Adrenal gland (tissue), 12 donors: ENCODE measurements around the gene ADAMTSL3. TPM values are rescaled to one million over a fixed set of nuclear protein-coding genes. Genes with fewer than 3 reads are reported as not detected.

ENCODE experiments used
- DNase-seq, 7 donors: peaks; one replicate each; pipeline ENCODE4 v3.0.0-alpha.2; 2019 to 2020
- H3K27ac ChIP-seq, 5 donors: fragments of 200-600 bp; sonication (generic) in 4 of 5; 1 replicate in 3 of 5; 2 replicates in 2 of 5; pipeline versions ENCODE4 v1.5.1 to v1.8.0; 2016 to 2020; ENCODE audit warnings: mild to moderate bottlenecking in 1 of 5
- H3K27me3 ChIP-seq: fragments of 200-600 bp; 2 replicates; pipeline ENCODE4 v1.8.0; 2021
- H3K36me3 ChIP-seq, 2 donors: fragments of 200-600 bp; replicated peaks in 1 of 2; 1 replicate in 1 of 2; 2 replicates in 1 of 2; pipeline versions ENCODE4 v1.5.1 to v1.8.0; 2018 to 2022
- H3K4me1 ChIP-seq, 2 donors: fragments of 200-600 bp; replicated peaks in 1 of 2; 1 replicate in 1 of 2; 2 replicates in 1 of 2; pipeline versions ENCODE4 v1.5.1 to v1.8.0; 2018 to 2021
- H3K4me3 ChIP-seq, 4 donors: fragments of 200-600 bp; sonication (generic) in 3 of 4; one replicate each; pipeline ENCODE4 v1.5.1; 2016 to 2018
- H3K9me3 ChIP-seq, 3 donors: fragments of 200-600 bp; sonication (generic) in 1 of 3; replicated peaks in 1 of 3; 1 replicate in 2 of 3; 2 replicates in 1 of 3; pipeline versions ENCODE4 v1.5.1 to v1.8.0; 2016 to 2021
- POLR2A ChIP-seq, 2 donors: fragments of 450-650 bp; IDR thresholded peaks; one replicate each; pipeline ENCODE4 v1.6.1; 2017; ENCODE audit warnings: antibody characterized with exemption in 2 of 2, mild to moderate bottlenecking in 2 of 2, moderate library complexity in 1 of 2
- WGBS, 4 donors: extraction: QIAGEN DNeasy Blood & Tissue Kit in 2 of 4; methylation state at CpG; one replicate each; pipeline versions ENCODE4 v1.1.5 to v1.1.7; 2013 to 2017; 5-methylcytosine and 5-hydroxymethylcytosine counted together
- intact Hi-C, 2 donors: fragments of 100-400 bp; cut with DNase I; formaldehyde crosslinking; loops; one replicate each; pipeline versions ENCODE4 v1.14.1 to v1.15.0; 2022 to 2023
- polyA plus RNA-seq, 3 donors: library from polyadenylated mRNA; stranded (reverse); fragments of 200-250 nt in 2 of 3; fragments of 350-450 nt in 1 of 3; fragmentation: Illumina TruSeq in 1 of 3; extraction: RNeasy Lipid Tissue Mini Kit (QIAGEN cat#74804) in 1 of 3; gene quantifications; one replicate each; pipeline ENCODE4 v1.2.3, GENCODE V29; 2013 to 2014
- total RNA-seq, 9 donors: library from RNA; depleted of rRNA in 4 of 9; stranded (reverse); fragments of >200 nt in 4 of 9; fragments of 120-200 nt in 1 of 9; fragmentation: NEBNext Ultra II Directional in 1 of 9; extraction: Animal tissue kit (Norgen Biotek cat#: 25700) in 1 of 9; gene quantifications; one replicate each; pipeline versions ENCODE4 v1.1.0 to v1.2.4, GENCODE V29; 2013 to 2023
- TF ChIP-seq, protein P1 (sequence below), 6 experiments: fragments of 450-650 bp in 4 of 6; fragments of 200-600 bp in 2 of 6; sonication (generic) in 1 of 6; IDR thresholded peaks; 1 replicate in 5 of 6; 2 replicates in 1 of 6; pipeline versions ENCODE4 v1.5.1 to v1.8.0; 2016 to 2021; ENCODE audit warnings: antibody characterized with exemption in 6 of 6, mild to moderate bottlenecking in 2 of 6, moderate library complexity in 1 of 6
- donor health status: healthy with polysubstance abuse.
- donor health status: Bipolar disorder and iron deficiency.
- donor health status: DM: yes; HTN: yes; CAD: no.
- donor health status: DM: no; HTN: no; CAD: no.
- donor health status: DM: no; HTN: no; CAD: no.
- donor health status: DM: yes; HTN: yes; CAD: no.

ADAMTSL3 gene
- total and polyA plus RNA-seq, 12 donors, result 0.98 to 19.7 (median 10.5) TPM

- Histone ChIP-seq H3K4me1 (no peaks in the 10 kb centered on the region), H3K4me3 (no peak overlapping the region), H3K36me3 (no peaks in the 10 kb centered on the region), H3K27ac (no peak overlapping the region), H3K27me3 (no peaks in the 10 kb centered on the region), H3K9me3 (no peaks in the 10 kb centered on the region)
- TF ChIP-seq, protein P1, sequence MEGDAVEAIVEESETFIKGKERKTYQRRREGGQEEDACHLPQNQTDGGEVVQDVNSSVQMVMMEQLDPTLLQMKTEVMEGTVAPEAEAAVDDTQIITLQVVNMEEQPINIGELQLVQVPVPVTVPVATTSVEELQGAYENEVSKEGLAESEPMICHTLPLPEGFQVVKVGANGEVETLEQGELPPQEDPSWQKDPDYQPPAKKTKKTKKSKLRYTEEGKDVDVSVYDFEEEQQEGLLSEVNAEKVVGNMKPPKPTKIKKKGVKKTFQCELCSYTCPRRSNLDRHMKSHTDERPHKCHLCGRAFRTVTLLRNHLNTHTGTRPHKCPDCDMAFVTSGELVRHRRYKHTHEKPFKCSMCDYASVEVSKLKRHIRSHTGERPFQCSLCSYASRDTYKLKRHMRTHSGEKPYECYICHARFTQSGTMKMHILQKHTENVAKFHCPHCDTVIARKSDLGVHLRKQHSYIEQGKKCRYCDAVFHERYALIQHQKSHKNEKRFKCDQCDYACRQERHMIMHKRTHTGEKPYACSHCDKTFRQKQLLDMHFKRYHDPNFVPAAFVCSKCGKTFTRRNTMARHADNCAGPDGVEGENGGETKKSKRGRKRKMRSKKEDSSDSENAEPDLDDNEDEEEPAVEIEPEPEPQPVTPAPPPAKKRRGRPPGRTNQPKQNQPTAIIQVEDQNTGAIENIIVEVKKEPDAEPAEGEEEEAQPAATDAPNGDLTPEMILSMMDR (IDR thresholded peaks at IDR 0.05), result no peak
- TF ChIP-seq POLR2A (IDR thresholded peaks at IDR 0.05), result no peak
- WGBS, 4 donors, result 75 to 88% (median 82%) methylated on average over 4 of the region's 4 CpGs
- DNase-seq, result no peak
- intact Hi-C loops, result no loop called here
Measured at GRCh38 chr15:83892498-83892897, 238.6 kb downstream of the ADAMTSL3 start.

DNA sequence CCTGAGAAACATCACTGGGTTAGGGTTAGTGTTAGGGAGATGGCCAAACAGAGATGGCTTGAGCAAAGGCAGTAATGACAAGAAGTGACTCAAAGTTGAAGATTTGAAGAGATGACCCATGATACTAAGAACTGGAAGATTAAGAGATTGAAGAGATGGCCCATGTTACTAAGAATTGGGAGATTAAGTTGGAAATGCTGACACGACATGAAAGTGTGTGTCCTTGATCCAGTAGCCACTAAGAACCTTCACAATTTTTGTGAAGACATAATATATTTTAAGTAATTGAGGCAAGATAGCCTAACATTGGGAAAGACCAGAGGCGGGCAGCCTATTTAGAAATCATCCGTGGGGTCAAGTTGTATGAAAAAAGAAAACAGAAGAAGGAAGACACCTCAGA, 239.4 kb downstream of the ADAMTSL3 start:
- intact Hi-C loops, result no loop called here
- Histone ChIP-seq H3K9me3 (no peaks in the 10 kb centered on the region), H3K4me1 (no peaks in the 10 kb centered on the region), H3K27ac (no peak overlapping the region), H3K36me3 (no peaks in the 10 kb centered on the region), H3K4me3 (no peak overlapping the region), H3K27me3 (no peaks in the 10 kb centered on the region)
- no peak for DNase-seq
- 61 to 78% (median 69%) methylated on average over 3 of the region's 3 CpGs for WGBS, 4 donors
- TF ChIP-seq, protein P1 (IDR thresholded peaks at IDR 0.05), result no peak
- TF ChIP-seq POLR2A (IDR thresholded peaks at IDR 0.05), result no peak

GRCh38 chr15:83897037-83897436, 243.1 kb downstream of the ADAMTSL3 start:
- no peak for TF ChIP-seq POLR2A (IDR thresholded peaks at IDR 0.05)
- TF ChIP-seq, protein P1 (IDR thresholded peaks at IDR 0.05), result no peak
- WGBS, 4 donors, result 79 to 86% (median 82%) methylated on average over 2 of the region's 2 CpGs
- Histone ChIP-seq H3K9me3 (no peaks in the 10 kb centered on the region), H3K4me3 (no peak overlapping the region), H3K27ac (no peak overlapping the region), H3K36me3 (no peaks in the 10 kb centered on the region), H3K27me3 (no peaks in the 10 kb centered on the region), H3K4me1 (no peaks in the 10 kb centered on the region)
- intact Hi-C loops, result no loop called here
- no peak for DNase-seq

GRCh38 chr15:83898361-83898760, 244.4 kb downstream of the ADAMTSL3 start:
- no peak overlapping the region for H3K27ac ChIP-seq
- WGBS, 4 donors, result 74 to 90% (median 81%) methylated on average over 2 of the region's 2 CpGs
- TF ChIP-seq, protein P1 (IDR thresholded peaks at IDR 0.05), result no peak
- no peak for TF ChIP-seq POLR2A (IDR thresholded peaks at IDR 0.05)

More at GRCh38 chr15:83898361-83898760, 244.4 kb downstream of the ADAMTSL3 start:
- H3K36me3 ChIP-seq, result no peaks in the 10 kb centered on the region
- DNase-seq, result no peak
- no peaks in the 10 kb centered on the region for H3K27me3 ChIP-seq
- H3K4me1 ChIP-seq, result no peaks in the 10 kb centered on the region
- no peaks in the 10 kb centered on the region for H3K9me3 ChIP-seq
- intact Hi-C loops, result no loop called here
- H3K4me3 ChIP-seq, result no peak overlapping the region
